Ovary (tissue), 3 donors: Measurements from ENCODE around the gene DBF4B.

Experiments used
- CTCF ChIP-seq, 3 donors: fragments of 450-650 bp in 2 of 3; fragments of 200-600 bp in 1 of 3; IDR thresholded peaks; one replicate each; pipeline versions ENCODE4 v1.5.1 to v1.8.0; 2016 to 2022; ENCODE audit warnings: antibody characterized with exemption in 3 of 3, mild to moderate bottlenecking in 1 of 3
- POLR2A ChIP-seq: fragments of 450-650 bp; IDR thresholded peaks from one replicate; pipeline ENCODE4 v1.6.1; 2017; ENCODE audit warnings: antibody characterized with exemption, mild to moderate bottlenecking, moderate library complexity
- donor health status: DM: no; HTN: no; CAD: no.

GRCh38 chr17:44760474-44761308, 52.2 kb downstream of the DBF4B start:
- TF ChIP-seq CTCF (IDR thresholded peaks at IDR 0.05) = no peak
- no peak for TF ChIP-seq POLR2A
